Memory B cell (primary cell): ENCODE results near the gene SVIL.

ENCODE experiments used
- ATAC-seq: fragments of 150-1000 bp; cut with Tn5 transposase; 2 replicates; pipeline ENCODE4 v1.10.0; 2021; ENCODE audit warnings: low read depth, mild to moderate bottlenecking, moderate library complexity
- DNase-seq, 2 donors: peaks; one replicate each; pipeline ENCODE4 v3.0.0; 2022; ENCODE audit warnings: low spot score in 2 of 2
- H3K27ac Mint-ChIP-seq: one replicate; pipeline ENCODE4 v1.8.0; 2022; ENCODE audit warnings: mild to moderate bottlenecking, moderate library complexity, mixed read lengths
- H3K27me3 Mint-ChIP-seq: one replicate; pipeline ENCODE4 v1.8.0; 2022; ENCODE audit warnings: mixed read lengths
- H3K36me3 Mint-ChIP-seq: one replicate; pipeline ENCODE4 v1.8.0; 2022; ENCODE audit warnings: mild to moderate bottlenecking, mixed read lengths
- H3K4me1 Mint-ChIP-seq: one replicate; pipeline ENCODE4 v1.8.0; 2022; ENCODE audit warnings: mixed read lengths
- H3K4me3 Mint-ChIP-seq: one replicate; pipeline ENCODE4 v1.8.0; 2022; ENCODE audit warnings: mild to moderate bottlenecking, moderate library complexity, mixed read lengths
- H3K9me3 Mint-ChIP-seq: one replicate; pipeline ENCODE4 v1.8.0; 2022; ENCODE audit warnings: mixed read lengths

SVIL gene

DNA sequence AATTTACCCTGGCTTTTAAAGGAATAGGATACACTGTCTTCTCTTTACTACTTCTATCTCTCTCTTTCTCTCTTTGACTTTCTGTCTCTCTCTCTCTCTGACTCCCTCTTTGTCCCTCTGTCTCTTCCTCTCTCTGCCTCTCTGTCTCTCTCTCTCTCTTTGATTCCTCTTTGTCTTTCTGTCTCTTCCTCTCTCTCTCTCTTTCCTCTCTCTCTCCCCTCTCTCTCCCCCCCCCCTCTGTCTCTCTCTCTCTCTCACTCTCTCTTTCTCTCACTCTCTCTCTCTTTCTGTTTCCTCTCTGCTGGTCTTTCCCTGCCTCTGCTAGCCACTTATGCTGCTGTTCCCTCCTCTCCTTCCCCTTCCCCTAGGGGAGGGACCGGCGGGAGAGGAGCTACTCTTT, 196.9 kb downstream of the SVIL start:
- no peaks in the 10 kb centered on the region for H3K4me1 Mint-ChIP-seq
- no peak for ATAC-seq

DNA sequence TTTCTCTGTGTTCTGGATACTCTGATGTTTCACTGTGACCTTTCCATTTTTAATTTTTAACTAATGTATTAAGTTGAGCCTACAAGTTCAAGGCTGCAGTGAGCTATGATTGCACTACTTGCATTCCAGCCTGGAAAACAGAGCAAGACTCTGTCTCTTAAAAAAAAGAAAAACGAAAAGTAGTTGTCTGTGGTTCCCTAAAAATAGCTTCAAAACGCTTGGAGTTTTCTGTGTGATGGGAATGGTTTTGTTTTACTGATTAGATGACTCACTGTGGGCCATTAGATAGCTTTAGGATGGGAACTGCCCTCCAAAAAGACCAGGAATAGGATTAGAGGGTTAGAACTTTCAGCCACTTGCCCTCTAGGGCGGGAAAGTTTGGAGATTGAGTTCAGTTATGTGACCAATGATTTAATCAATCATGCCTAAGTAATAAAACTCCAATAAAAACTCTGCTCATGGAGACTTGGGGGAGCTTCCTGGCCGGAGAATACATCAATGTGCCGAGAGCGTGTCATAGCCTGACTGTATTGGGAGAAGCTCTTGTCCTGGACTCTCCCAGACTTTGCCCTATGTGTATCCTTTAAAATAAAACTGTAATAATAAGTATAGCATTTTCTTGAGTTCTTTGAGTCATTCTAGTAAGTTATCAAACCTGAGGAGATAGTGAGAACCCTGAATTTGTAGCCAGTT, 198.8 kb downstream of the SVIL start:
- H3K4me3 Mint-ChIP-seq, result no peak overlapping the region
- no peak for ATAC-seq
- H3K27ac Mint-ChIP-seq, result no peak overlapping the region
- H3K36me3 Mint-ChIP-seq, result peaks cover 15% of the 10 kb centered on the region
- H3K9me3 Mint-ChIP-seq, result peaks cover 19% of the 10 kb centered on the region
- no peak for DNase-seq
- no peaks in the 10 kb centered on the region for H3K4me1 Mint-ChIP-seq
- no peaks in the 10 kb centered on the region for H3K27me3 Mint-ChIP-seq

More for the DNA sequence above, 196.9 kb downstream of the SVIL start:
- H3K27ac Mint-ChIP-seq, result no peak overlapping the region
- DNase-seq, result no peak
- peaks cover 15% of the 10 kb centered on the region for H3K36me3 Mint-ChIP-seq
- H3K27me3 Mint-ChIP-seq, result no peaks in the 10 kb centered on the region
- no peak overlapping the region for H3K4me3 Mint-ChIP-seq
- peaks cover 18% of the 10 kb centered on the region for H3K9me3 Mint-ChIP-seq

DNA sequence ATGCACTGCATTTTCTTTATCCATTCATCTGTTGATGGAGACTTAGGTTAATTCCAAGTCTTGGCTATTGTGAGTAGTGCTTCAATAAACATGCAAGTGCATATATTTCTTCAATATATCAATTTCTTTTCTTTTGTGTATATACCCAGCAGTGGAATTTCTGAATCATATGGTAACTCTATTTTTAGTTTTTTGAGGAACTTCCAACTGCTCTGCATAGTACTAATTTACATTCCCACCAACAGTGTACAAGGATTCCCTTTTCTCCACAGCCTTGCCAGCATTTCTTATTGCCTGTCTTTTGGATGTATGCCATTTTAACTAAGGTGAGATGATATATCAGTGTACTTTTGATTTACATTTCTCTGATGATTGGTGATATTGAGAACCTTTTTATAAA, 200.7 kb downstream of the SVIL start:
- Mint-ChIP-seq H3K4me3 (no peak overlapping the region), H3K4me1 (no peaks in the 10 kb centered on the region), H3K27ac (no peak overlapping the region), H3K9me3 (peaks cover 23% of the 10 kb centered on the region), H3K36me3 (peaks cover 11% of the 10 kb centered on the region), H3K27me3 (no peaks in the 10 kb centered on the region)
- DNase-seq (no peak), ATAC-seq (no peak)

DNA sequence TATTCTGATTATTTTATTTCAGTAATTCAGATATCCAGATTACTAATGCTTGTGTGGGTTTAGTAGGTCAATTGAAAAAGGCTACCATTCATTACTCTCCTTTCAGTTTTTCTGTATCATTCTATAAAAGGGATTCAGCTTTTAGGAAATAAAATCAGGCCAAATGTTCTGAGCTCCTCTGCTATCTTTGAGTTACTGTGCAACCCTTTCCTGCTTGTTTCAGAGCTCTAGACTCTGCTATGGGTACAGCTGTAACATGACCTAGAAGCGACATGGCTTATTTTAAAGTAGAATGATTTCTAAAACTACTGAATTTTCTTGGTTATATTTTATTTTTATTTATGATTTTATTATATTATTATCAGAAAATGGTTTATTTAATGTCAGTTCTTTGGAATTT, 203.1 kb downstream of the SVIL start:
- Mint-ChIP-seq H3K27me3 (no peaks in the 10 kb centered on the region), H3K27ac (no peak overlapping the region), H3K36me3 (no peaks in the 10 kb centered on the region), H3K9me3 (peaks cover 10% of the 10 kb centered on the region), H3K4me1 (no peaks in the 10 kb centered on the region), H3K4me3 (no peak overlapping the region)
- ATAC-seq (no peak), DNase-seq (no peak)

DNA sequence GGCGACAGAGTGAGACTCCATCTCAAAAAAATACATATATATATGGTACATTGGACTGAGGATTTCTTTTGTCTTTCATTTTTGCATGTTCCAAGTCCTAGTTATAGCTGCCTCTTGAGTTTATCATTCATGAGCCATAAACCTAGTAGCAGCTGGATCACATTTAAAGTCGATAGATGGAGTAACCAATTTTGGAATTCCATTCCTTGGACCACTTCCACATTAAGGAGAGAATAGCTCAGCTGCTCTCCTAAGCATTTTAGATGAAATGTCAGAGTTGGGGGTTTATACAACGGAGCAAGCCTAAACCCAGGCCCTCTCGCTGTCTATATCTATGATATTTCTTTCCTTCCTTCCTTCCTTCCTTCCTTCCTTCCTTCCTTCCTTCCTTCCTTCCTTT, 204.7 kb downstream of the SVIL start:
- H3K4me3 Mint-ChIP-seq, result no peak overlapping the region
- peaks cover 9% of the 10 kb centered on the region for H3K9me3 Mint-ChIP-seq
- DNase-seq (no peak), ATAC-seq (no peak)
- H3K4me1 Mint-ChIP-seq, result no peaks in the 10 kb centered on the region
- no peak overlapping the region for H3K27ac Mint-ChIP-seq
- H3K27me3 Mint-ChIP-seq, result no peaks in the 10 kb centered on the region
- no peaks in the 10 kb centered on the region for H3K36me3 Mint-ChIP-seq

DNA sequence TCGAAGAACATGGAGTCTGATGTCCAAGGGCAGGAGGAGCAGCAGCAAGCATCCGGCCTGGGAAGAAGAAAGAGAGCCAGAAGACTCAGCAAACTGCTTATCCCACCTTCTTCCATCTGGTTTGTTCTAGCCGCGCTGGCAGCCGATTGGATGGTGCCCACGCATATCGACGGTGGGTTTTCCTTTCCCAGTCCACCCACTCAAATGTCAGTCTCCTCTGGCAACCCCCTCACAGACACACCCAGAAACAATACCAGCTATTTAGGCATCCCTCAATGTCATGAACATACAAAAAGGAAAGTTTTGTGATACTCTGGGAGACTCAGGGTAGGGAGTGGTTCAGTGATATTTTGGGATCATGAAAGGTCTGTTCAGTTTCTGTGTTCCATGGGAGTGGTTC, 206.3 kb downstream of the SVIL start:
- Mint-ChIP-seq H3K4me3 (no peak overlapping the region), H3K27me3 (no peaks in the 10 kb centered on the region), H3K9me3 (peaks cover 7% of the 10 kb centered on the region), H3K27ac (no peak overlapping the region), H3K36me3 (no peaks in the 10 kb centered on the region), H3K4me1 (no peaks in the 10 kb centered on the region)
- no peak for ATAC-seq
- no peak for DNase-seq

DNA sequence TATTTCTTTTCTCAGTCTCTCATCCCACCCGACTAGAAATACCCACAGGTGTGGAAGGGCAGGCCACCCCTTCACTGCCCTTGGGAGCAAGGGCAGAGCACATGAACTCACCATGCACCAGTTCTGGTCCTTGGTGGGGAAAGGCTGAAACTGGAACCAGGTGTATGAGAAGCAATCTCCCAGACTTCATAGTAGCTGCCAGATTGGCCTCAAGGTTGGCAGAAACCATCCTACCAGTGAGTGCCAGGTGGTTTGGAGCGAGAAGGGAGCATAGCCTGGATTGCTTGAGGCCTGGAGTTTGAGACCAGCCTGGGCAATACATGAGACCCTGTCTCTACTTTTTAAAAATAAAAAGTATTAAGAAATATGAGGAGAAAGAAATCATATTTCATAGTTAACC, 207.1 kb downstream of the SVIL start:
- H3K9me3 Mint-ChIP-seq, result peaks cover 7% of the 10 kb centered on the region
- H3K4me3 Mint-ChIP-seq, result no peak overlapping the region
- no peaks in the 10 kb centered on the region for H3K4me1 Mint-ChIP-seq
- DNase-seq (no peak), ATAC-seq (no peak)
- H3K36me3 Mint-ChIP-seq, result no peaks in the 10 kb centered on the region
- no peaks in the 10 kb centered on the region for H3K27me3 Mint-ChIP-seq
- H3K27ac Mint-ChIP-seq, result no peak overlapping the region

DNA sequence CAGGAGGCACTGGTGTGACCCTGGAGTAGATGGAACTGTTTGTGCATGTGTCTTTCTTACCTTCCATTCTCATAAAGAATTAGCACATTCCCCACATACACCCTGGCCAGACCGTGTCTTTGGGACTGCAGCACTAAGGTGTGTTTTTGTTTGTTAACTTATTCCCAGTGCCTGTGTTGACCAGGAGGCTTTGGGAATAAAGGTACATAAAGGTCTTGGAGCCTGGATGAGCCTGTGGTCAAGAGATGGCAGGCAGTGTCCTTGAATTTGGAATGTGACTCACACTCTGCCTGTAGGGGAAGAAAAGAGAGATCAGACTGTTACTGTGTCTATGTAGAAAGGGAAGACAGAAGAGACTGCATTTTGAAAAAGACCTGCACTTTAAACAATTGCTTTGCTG, 208.4 kb downstream of the SVIL start:
- Mint-ChIP-seq H3K4me3 (no peak overlapping the region), H3K36me3 (peaks cover 2% of the 10 kb centered on the region), H3K9me3 (peaks cover 7% of the 10 kb centered on the region), H3K27ac (no peak overlapping the region), H3K4me1 (no peaks in the 10 kb centered on the region), H3K27me3 (no peaks in the 10 kb centered on the region)
- ATAC-seq (no peak), DNase-seq (no peak)

DNA sequence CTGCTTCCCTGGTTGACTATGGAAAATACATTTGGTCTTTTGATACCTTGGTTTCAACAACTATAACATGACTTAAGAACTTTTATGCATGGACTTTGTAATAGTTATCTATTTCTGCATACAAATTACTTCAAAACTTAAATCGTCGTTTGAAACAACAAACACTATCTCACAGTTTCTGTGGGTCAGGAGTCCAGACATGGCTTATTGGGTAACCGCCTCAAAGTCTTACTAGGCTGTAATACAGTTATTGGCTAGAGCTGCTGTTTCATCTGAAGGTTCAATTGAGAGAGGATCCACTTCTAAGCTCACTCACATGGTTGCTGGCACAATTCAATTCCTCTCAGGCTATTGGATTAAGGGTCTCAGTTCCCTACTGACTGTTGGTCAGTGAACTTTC, 210.8 kb downstream of the SVIL start:
- H3K4me1 Mint-ChIP-seq, result no peaks in the 10 kb centered on the region
- no peak overlapping the region for H3K4me3 Mint-ChIP-seq
- H3K9me3 Mint-ChIP-seq, result no peaks in the 10 kb centered on the region
- H3K27me3 Mint-ChIP-seq, result no peaks in the 10 kb centered on the region
- no peak for ATAC-seq
- H3K27ac Mint-ChIP-seq, result no peak overlapping the region
- no peak for DNase-seq
- H3K36me3 Mint-ChIP-seq, result peaks cover 3% of the 10 kb centered on the region

DNA sequence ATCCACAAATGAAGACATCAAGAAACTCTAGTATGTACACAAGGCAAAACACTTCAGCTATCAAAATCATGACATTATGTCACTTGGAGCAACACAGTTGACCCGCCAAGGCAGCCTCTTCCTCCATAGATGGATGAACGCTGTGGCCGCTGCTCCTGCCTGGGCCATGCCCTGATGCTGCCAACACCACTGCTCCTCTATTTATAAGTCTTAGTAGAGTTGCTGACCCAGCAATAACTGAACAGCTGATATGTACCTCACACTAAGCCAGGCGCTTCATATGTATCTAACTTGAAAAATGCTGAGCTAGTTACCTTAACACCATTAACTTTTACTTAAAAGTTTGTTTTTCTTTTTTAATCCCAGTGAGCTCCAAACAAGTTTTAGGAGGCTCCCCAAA, 214.0 kb downstream of the SVIL start:
- H3K9me3 Mint-ChIP-seq, result no peaks in the 10 kb centered on the region
- peaks cover 3% of the 10 kb centered on the region for H3K36me3 Mint-ChIP-seq

DNA sequence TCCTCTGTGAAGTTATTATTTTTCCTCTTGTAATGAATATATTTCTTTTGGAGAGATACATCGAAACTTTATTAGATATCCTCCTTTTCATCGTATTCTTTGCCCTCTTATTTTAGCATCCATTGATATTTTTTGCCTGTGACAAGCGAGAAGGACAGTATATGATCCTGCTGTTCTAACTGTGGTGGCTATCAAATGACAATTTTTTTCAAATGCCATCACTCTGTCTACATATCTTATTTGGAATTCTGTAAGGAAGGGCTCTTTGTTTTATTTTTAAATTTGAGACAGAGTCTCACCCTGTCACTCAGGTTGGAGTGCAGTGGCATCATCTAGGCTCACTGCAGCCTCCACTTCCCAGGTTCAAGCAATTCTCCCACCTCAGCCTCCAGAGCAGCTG, 217.4 kb downstream of the SVIL start:
- DNase-seq, result no peak
- no peak overlapping the region for H3K4me3 Mint-ChIP-seq
- no peak overlapping the region for H3K27ac Mint-ChIP-seq
- H3K9me3 Mint-ChIP-seq, result no peaks in the 10 kb centered on the region
- peaks cover 3% of the 10 kb centered on the region for H3K36me3 Mint-ChIP-seq
- peaks cover 5% of the 10 kb centered on the region for H3K4me1 Mint-ChIP-seq
- H3K27me3 Mint-ChIP-seq, result no peaks in the 10 kb centered on the region
- no peak for ATAC-seq

More for the DNA sequence above, 214.0 kb downstream of the SVIL start:
- no peak overlapping the region for H3K27ac Mint-ChIP-seq
- H3K27me3 Mint-ChIP-seq, result no peaks in the 10 kb centered on the region
- no peaks in the 10 kb centered on the region for H3K4me1 Mint-ChIP-seq
- DNase-seq, result no peak
- H3K4me3 Mint-ChIP-seq, result no peak overlapping the region
- no peak for ATAC-seq

DNA sequence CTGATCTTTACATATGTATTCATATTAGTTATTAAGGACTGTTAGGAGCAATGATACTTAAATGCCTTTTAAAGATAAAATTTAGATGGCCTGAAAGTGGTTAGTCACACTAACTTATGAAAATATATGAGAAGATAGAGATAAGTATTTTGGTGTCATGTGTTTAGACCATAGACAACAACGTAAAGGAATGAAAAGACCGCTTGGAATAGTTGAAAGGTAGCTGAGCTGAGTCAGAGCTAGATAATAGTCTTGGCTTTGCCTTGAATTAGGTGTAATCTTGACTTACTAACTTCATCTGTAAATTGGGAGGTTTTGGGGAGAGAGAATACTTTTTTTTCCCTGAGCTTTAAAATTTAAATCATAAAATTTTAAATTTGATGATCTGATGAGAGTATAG, 218.9 kb downstream of the SVIL start:
- Mint-ChIP-seq H3K36me3 (peaks cover 1% of the 10 kb centered on the region), H3K4me3 (no peak overlapping the region), H3K9me3 (no peaks in the 10 kb centered on the region), H3K27ac (no peak overlapping the region), H3K4me1 (peaks cover 11% of the 10 kb centered on the region), H3K27me3 (no peaks in the 10 kb centered on the region)
- DNase-seq, result no peak
- ATAC-seq, result no peak

DNA sequence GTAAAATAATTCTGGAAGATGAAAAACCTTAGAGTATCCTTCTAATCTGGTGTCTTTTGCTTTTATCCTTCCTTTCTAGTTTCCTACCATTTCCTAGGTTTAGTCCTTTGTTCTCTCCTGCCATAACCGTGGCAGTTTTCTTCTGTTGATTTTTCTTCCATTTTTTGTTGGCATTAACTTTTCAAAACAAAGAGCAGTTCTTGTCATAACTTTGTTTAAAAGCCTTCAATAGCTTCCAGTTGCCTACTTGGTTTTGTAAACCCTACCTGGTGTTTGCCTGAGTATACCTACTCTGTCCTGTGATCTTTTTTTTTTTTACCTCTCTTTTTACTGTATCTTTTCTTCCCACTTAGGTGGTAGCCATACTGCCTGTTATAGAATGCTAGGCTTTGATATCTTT, 220.3 kb downstream of the SVIL start:
- ATAC-seq, result no peak
- H3K4me1 Mint-ChIP-seq, result peaks cover 15% of the 10 kb centered on the region
- no peak overlapping the region for H3K27ac Mint-ChIP-seq
- H3K27me3 Mint-ChIP-seq, result no peaks in the 10 kb centered on the region
- H3K4me3 Mint-ChIP-seq, result no peak overlapping the region
- H3K9me3 Mint-ChIP-seq, result no peaks in the 10 kb centered on the region
- DNase-seq, result no peak
- no peaks in the 10 kb centered on the region for H3K36me3 Mint-ChIP-seq

DNA sequence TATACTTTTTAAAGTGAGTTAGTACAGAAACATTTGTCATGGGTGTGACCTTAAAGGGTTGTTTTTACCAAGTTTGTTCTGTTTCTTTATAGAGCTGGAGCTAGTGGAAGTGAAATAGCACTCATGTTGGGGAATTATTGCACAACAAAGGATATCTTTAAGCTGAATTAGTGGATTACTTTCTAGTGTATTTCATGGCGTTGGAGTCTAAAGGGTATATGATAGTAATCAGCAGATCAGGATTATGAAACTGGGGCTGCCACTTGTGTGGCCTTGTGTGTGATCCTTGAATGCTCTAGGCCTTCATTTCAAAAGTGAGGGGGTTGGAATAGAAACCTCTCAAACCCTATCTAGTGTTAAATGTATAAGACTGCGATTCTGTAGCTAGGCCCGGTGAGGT, 222.3 kb downstream of the SVIL start:
- Mint-ChIP-seq H3K9me3 (no peaks in the 10 kb centered on the region), H3K27me3 (no peaks in the 10 kb centered on the region), H3K4me3 (no peak overlapping the region), H3K4me1 (peaks cover 22% of the 10 kb centered on the region), H3K36me3 (no peaks in the 10 kb centered on the region), H3K27ac (no peak overlapping the region)
- DNase-seq, result no peak
- no peak for ATAC-seq

DNA sequence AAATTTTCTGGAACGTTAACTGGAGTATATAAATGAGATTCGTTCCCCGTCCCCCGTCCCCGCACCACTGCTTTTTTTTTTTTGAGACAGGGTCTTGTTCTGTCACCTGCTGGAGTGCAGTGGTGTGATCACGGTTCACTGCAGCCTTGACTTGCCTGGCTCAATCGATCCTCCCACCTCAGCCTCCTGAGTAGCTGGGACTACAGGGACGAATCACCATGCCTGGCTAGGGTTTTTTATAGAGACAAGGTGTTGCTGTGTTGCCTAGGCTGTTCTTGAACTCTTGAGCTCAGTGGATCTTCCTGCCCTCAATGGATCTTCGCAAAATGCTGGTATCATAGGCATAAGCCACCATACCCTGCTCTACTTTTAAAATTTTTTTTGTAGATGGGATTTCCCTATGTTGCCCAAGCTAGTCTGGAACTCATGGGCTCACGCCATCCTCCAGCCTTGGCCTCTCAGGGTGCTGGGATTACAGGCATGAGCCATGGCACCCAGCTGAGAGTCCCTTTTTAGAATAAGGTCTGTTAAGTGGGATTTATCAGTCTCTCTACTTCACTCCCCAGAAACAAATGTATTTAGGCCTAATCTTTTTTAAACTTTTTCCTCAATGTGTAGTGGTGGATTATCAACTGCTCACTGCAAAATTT, 223.0 kb downstream of the SVIL start:
- peaks cover 22% of the 10 kb centered on the region for H3K4me1 Mint-ChIP-seq
- H3K36me3 Mint-ChIP-seq, result no peaks in the 10 kb centered on the region
- H3K27me3 Mint-ChIP-seq, result no peaks in the 10 kb centered on the region
- no peaks in the 10 kb centered on the region for H3K9me3 Mint-ChIP-seq
- H3K27ac Mint-ChIP-seq, result no peak overlapping the region
- DNase-seq (no peak), ATAC-seq (no peak)
- H3K4me3 Mint-ChIP-seq, result no peak overlapping the region
